ENCODE data around the gene LARP1.

DNA sequence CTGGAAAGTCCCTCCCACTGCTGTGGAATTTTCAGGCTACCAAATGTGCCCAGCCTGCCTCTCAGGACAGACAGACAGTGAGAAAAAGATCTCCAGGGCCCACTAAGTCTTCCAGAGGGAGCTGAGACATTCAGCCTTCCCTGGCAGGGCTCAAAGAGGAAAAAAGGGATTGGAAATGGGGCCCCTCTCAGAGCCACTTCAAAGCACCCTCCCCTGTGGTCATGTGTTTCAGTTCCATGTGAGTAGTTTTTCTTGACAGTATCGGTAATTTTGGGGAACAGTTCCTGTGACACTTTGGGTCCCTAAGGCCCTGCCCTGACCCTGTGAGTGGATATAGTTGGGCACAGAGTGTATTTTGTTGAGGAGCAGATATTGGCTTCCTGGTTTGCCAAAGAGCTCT is 25.0 kb downstream of the LARP1 start:
- TF ChIP-seq, protein P1, sequence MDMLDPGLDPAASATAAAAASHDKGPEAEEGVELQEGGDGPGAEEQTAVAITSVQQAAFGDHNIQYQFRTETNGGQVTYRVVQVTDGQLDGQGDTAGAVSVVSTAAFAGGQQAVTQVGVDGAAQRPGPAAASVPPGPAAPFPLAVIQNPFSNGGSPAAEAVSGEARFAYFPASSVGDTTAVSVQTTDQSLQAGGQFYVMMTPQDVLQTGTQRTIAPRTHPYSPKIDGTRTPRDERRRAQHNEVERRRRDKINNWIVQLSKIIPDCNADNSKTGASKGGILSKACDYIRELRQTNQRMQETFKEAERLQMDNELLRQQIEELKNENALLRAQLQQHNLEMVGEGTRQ (IDR thresholded peaks at IDR 0.05), result no peak
- TF ChIP-seq, protein P2, sequence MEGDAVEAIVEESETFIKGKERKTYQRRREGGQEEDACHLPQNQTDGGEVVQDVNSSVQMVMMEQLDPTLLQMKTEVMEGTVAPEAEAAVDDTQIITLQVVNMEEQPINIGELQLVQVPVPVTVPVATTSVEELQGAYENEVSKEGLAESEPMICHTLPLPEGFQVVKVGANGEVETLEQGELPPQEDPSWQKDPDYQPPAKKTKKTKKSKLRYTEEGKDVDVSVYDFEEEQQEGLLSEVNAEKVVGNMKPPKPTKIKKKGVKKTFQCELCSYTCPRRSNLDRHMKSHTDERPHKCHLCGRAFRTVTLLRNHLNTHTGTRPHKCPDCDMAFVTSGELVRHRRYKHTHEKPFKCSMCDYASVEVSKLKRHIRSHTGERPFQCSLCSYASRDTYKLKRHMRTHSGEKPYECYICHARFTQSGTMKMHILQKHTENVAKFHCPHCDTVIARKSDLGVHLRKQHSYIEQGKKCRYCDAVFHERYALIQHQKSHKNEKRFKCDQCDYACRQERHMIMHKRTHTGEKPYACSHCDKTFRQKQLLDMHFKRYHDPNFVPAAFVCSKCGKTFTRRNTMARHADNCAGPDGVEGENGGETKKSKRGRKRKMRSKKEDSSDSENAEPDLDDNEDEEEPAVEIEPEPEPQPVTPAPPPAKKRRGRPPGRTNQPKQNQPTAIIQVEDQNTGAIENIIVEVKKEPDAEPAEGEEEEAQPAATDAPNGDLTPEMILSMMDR (IDR thresholded peaks at IDR 0.05), result no peak
- TF ChIP-seq POLR2A (IDR thresholded peaks at IDR 0.05; ENCODE audit: low read length), result no peak
- TF ChIP-seq POLR2AphosphoS2 (conservative IDR thresholded peaks at IDR 0.05; ENCODE audit: low read length), result no peak
- TF ChIP-seq, protein P3, sequence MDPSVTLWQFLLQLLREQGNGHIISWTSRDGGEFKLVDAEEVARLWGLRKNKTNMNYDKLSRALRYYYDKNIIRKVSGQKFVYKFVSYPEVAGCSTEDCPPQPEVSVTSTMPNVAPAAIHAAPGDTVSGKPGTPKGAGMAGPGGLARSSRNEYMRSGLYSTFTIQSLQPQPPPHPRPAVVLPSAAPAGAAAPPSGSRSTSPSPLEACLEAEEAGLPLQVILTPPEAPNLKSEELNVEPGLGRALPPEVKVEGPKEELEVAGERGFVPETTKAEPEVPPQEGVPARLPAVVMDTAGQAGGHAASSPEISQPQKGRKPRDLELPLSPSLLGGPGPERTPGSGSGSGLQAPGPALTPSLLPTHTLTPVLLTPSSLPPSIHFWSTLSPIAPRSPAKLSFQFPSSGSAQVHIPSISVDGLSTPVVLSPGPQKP (IDR thresholded peaks at IDR 0.05; ENCODE audit: low read depth, low read length), result no peak
- TF ChIP-seq CHD2 (IDR thresholded peaks at IDR 0.05; ENCODE audit: low read length, partially characterized antibody), result no peak

Measured in A549 (cell line).